Activated T-cell treated with anti-CD3 and anti-CD28 coated beads, Interleukin-2, amount 50 U/mL, for 24 hours (primary cell): ENCODE measurements around the gene KIAA1755.

Source experiments
- DNase-seq: peaks from one replicate; pipeline ENCODE4 v3.0.0-alpha.2; 2020
- H3K27ac Mint-ChIP-seq: 2 replicates; pipeline ENCODE4 v1.8.0; 2020; ENCODE audit warnings: mild to moderate bottlenecking, mixed read lengths
- H3K27me3 Mint-ChIP-seq: 2 replicates; pipeline ENCODE4 v1.8.0; 2020; ENCODE audit warnings: mixed read lengths
- H3K36me3 Mint-ChIP-seq: 2 replicates; pipeline ENCODE4 v1.8.0; 2020; ENCODE audit warnings: low read depth, mixed read lengths
- H3K4me1 Mint-ChIP-seq: 2 replicates; pipeline ENCODE4 v1.8.0; 2020; ENCODE audit warnings: low read depth, mixed read lengths
- H3K4me3 Mint-ChIP-seq: 2 replicates; pipeline ENCODE4 v1.8.0; 2020; ENCODE audit warnings: mild to moderate bottlenecking, moderate library complexity, mixed read lengths
- H3K9me3 Mint-ChIP-seq: 2 replicates; pipeline ENCODE4 v1.8.0; 2020; ENCODE audit warnings: mixed read lengths

The KIAA1755 gene

GRCh38 chr20:38166703-38167233 lies 93.8 kb downstream of the KIAA1755 start:
- Mint-ChIP-seq H3K9me3 (no peaks in the 10 kb centered on the region), H3K27ac (no peak overlapping the region), H3K4me3 (no peak overlapping the region), H3K4me1 (peaks cover 18% of the 10 kb centered on the region), H3K36me3 (no peaks in the 10 kb centered on the region), H3K27me3 (peaks cover 38% of the 10 kb centered on the region)
- DNase-seq: no peak

- Mint-ChIP-seq H3K4me3 (no peak overlapping the region), H3K4me1 (peaks cover 18% of the 10 kb centered on the region), H3K27me3 (peaks cover 38% of the 10 kb centered on the region), H3K27ac (no peak overlapping the region), H3K36me3 (no peaks in the 10 kb centered on the region), H3K9me3 (no peaks in the 10 kb centered on the region)
- no peak for DNase-seq
Measured at GRCh38 chr20:38165966-38166702, 94.4 kb downstream of the KIAA1755 start.

- H3K9me3 Mint-ChIP-seq: no peaks in the 10 kb centered on the region
- H3K36me3 Mint-ChIP-seq: no peaks in the 10 kb centered on the region
- H3K4me1 Mint-ChIP-seq: peaks cover 18% of the 10 kb centered on the region
- H3K27me3 Mint-ChIP-seq: peaks cover 35% of the 10 kb centered on the region
- H3K27ac Mint-ChIP-seq: no peak within 1 kb of the TSS
- no peak within 1 kb of the TSS for H3K4me3 Mint-ChIP-seq
- peak; percentile 66 for DNase-seq
Measured at GRCh38 chr20:38165089-38165965, 95.2 kb downstream of the KIAA1755 start, which contains the start of gene TGM2. TGM2 (minus strand) TSS chr20:38165270; CDS start chr20:38165198, 72 bp downstream.

- H3K27ac Mint-ChIP-seq: no peak overlapping the region
- H3K27me3 Mint-ChIP-seq: peaks cover 35% of the 10 kb centered on the region
- no peaks in the 10 kb centered on the region for H3K36me3 Mint-ChIP-seq
- DNase-seq: no peak
- H3K4me3 Mint-ChIP-seq: no peak overlapping the region
- peaks cover 15% of the 10 kb centered on the region for H3K4me1 Mint-ChIP-seq
- no peaks in the 10 kb centered on the region for H3K9me3 Mint-ChIP-seq
Measured at GRCh38 chr20:38164624-38165088, 95.9 kb downstream of the KIAA1755 start.

- Mint-ChIP-seq H3K27me3 (peaks cover 35% of the 10 kb centered on the region), H3K36me3 (no peaks in the 10 kb centered on the region), H3K27ac (no peak overlapping the region), H3K9me3 (no peaks in the 10 kb centered on the region), H3K4me3 (no peak overlapping the region), H3K4me1 (peaks cover 14% of the 10 kb centered on the region)
- DNase-seq: no peak
Measured at GRCh38 chr20:38164069-38164468, 96.5 kb downstream of the KIAA1755 start.

GRCh38 chr20:38162878-38163875 lies 97.4 kb downstream of the KIAA1755 start:
- no peak overlapping the region for H3K4me3 Mint-ChIP-seq
- peaks cover 5% of the 10 kb centered on the region for H3K4me1 Mint-ChIP-seq
- peaks cover 35% of the 10 kb centered on the region for H3K27me3 Mint-ChIP-seq
- H3K36me3 Mint-ChIP-seq: no peaks in the 10 kb centered on the region
- H3K27ac Mint-ChIP-seq: no peak overlapping the region
- no peaks in the 10 kb centered on the region for H3K9me3 Mint-ChIP-seq
- no peak for DNase-seq

- Mint-ChIP-seq H3K4me3 (no peak overlapping the region), H3K36me3 (no peaks in the 10 kb centered on the region), H3K27me3 (peaks cover 35% of the 10 kb centered on the region), H3K27ac (no peak overlapping the region), H3K9me3 (no peaks in the 10 kb centered on the region), H3K4me1 (peaks cover 5% of the 10 kb centered on the region)
- DNase-seq: no peak
Measured at GRCh38 chr20:38162149-38162548, 98.4 kb downstream of the KIAA1755 start.

- H3K4me1 Mint-ChIP-seq: peaks cover 5% of the 10 kb centered on the region
- H3K27ac Mint-ChIP-seq: no peak overlapping the region
- no peaks in the 10 kb centered on the region for H3K36me3 Mint-ChIP-seq
- H3K9me3 Mint-ChIP-seq: no peaks in the 10 kb centered on the region
- no peak overlapping the region for H3K4me3 Mint-ChIP-seq
- peaks cover 34% of the 10 kb centered on the region for H3K27me3 Mint-ChIP-seq
- no peak for DNase-seq
Measured at GRCh38 chr20:38161412-38161774, 99.1 kb downstream of the KIAA1755 start.
